Duodenal mucosa (tissue), 2 donors: Measurements from ENCODE around the gene SCARB2.

ENCODE experiments used
- H3K27ac ChIP-seq: one replicate; pipeline ENCODE4 v1.7.0; 2013; ENCODE audit warnings: low read depth, low read length
- H3K27me3 ChIP-seq, 2 donors: one replicate each; pipeline ENCODE4 v1.7.0; 2013; ENCODE audit warnings: low read length in 2 of 2, control low read depth in 1 of 2; ENCODE audit not compliant: insufficient read depth in 2 of 2, control insufficient read depth in 1 of 2
- H3K36me3 ChIP-seq, 2 donors: one replicate each; pipeline ENCODE4 v1.7.0; 2013; ENCODE audit warnings: low read length in 2 of 2, control low read depth in 1 of 2; ENCODE audit not compliant: insufficient read depth in 2 of 2, control insufficient read depth in 1 of 2
- H3K4me1 ChIP-seq, 2 donors: one replicate each; pipeline ENCODE4 v1.7.0; 2013; ENCODE audit warnings: low read length in 2 of 2, control low read depth in 1 of 2; ENCODE audit not compliant: insufficient read depth in 2 of 2, control insufficient read depth in 1 of 2
- H3K4me3 ChIP-seq, 2 donors: one replicate each; pipeline ENCODE4 v1.7.0; 2013; ENCODE audit warnings: low read length in 2 of 2, low read depth in 1 of 2
- H3K9ac ChIP-seq, 2 donors: one replicate each; pipeline ENCODE4 v1.7.0; 2013; ENCODE audit warnings: low read length in 2 of 2, low read depth in 1 of 2
- H3K9me3 ChIP-seq, 2 donors: one replicate each; pipeline ENCODE4 v1.7.0; 2013; ENCODE audit warnings: low read length in 2 of 2, control low read depth in 1 of 2; ENCODE audit not compliant: control insufficient read depth in 1 of 2

Gene SCARB2

GRCh38 chr4:76168688-76169087 is 44.9 kb downstream of the SCARB2 start:
- no peaks in the 10 kb centered on the region for H3K27me3 ChIP-seq
- H3K9me3 ChIP-seq: no peaks in the 10 kb centered on the region
- H3K4me1 ChIP-seq: no peaks in the 10 kb centered on the region
- H3K9ac ChIP-seq: no peak overlapping the region
- peaks cover 29 to 69% of the 10 kb centered on the region in 2 donors for H3K36me3 ChIP-seq
- H3K4me3 ChIP-seq: no peak overlapping the region
- no peak overlapping the region for H3K27ac ChIP-seq

GRCh38 chr4:76166480-76166879 is 47.1 kb downstream of the SCARB2 start:
- Histone ChIP-seq H3K4me3 (no peak overlapping the region), H3K9me3 (no peaks in the 10 kb centered on the region), H3K27me3 (no peaks in the 10 kb centered on the region), H3K27ac (no peak overlapping the region), H3K4me1 (no peaks in the 10 kb centered on the region), H3K9ac (no peak overlapping the region), H3K36me3 (peaks cover 34 to 75% of the 10 kb centered on the region in 2 donors)

- Histone ChIP-seq H3K9me3 (no peaks in the 10 kb centered on the region), H3K27me3 (no peaks in the 10 kb centered on the region), H3K27ac (no peak overlapping the region), H3K9ac (no peak overlapping the region), H3K4me3 (no peak overlapping the region), H3K36me3 (peaks cover 17 to 50% of the 10 kb centered on the region in 2 donors), H3K4me1 (no peaks in the 10 kb centered on the region)
Observed at GRCh38 chr4:76160355-76160754, 53.3 kb downstream of the SCARB2 start.

GRCh38 chr4:76156635-76157034 is 57.0 kb downstream of the SCARB2 start:
- H3K36me3 ChIP-seq: peaks cover 8 to 25% of the 10 kb centered on the region in 2 donors
- H3K4me3 ChIP-seq: no peak overlapping the region
- no peak overlapping the region for H3K9ac ChIP-seq
- no peak overlapping the region for H3K27ac ChIP-seq
- no peaks in the 10 kb centered on the region for H3K27me3 ChIP-seq
- no peaks in the 10 kb centered on the region for H3K4me1 ChIP-seq
- no peaks in the 10 kb centered on the region for H3K9me3 ChIP-seq

- H3K9me3 ChIP-seq: no peaks in the 10 kb centered on the region
- no peak overlapping the region for H3K9ac ChIP-seq
- peaks cover 2 to 19% of the 10 kb centered on the region in 2 donors for H3K36me3 ChIP-seq
- H3K27me3 ChIP-seq: no peaks in the 10 kb centered on the region
- H3K4me1 ChIP-seq: no peaks in the 10 kb centered on the region
- no peak overlapping the region for H3K4me3 ChIP-seq
- no peak overlapping the region for H3K27ac ChIP-seq
Observed at GRCh38 chr4:76155979-76156378, 57.6 kb downstream of the SCARB2 start.

- Histone ChIP-seq H3K27ac (no peak overlapping the region), H3K4me1 (no peaks in the 10 kb centered on the region), H3K4me3 (no peak overlapping the region), H3K9me3 (no peaks in the 10 kb centered on the region), H3K9ac (no peak overlapping the region), H3K27me3 (no peaks in the 10 kb centered on the region), H3K36me3 (peaks cover 0 to 2% of the 10 kb centered on the region in 2 donors)
Observed at GRCh38 chr4:76153356-76153755, 60.3 kb downstream of the SCARB2 start.

- H3K36me3 ChIP-seq: peaks cover 0 to 6% of the 10 kb centered on the region in 2 donors
- no peaks in the 10 kb centered on the region for H3K9me3 ChIP-seq
Observed at GRCh38 chr4:76148142-76148865, 65.3 kb downstream of the SCARB2 start, which contains the start of gene NUP54. TSS of gene NUP54 (minus strand) at chr4:76148397. CDS start at chr4:76148374, 23 bp downstream.

GRCh38 chr4:76147454-76148141 is 66.0 kb downstream of the SCARB2 start:
- Histone ChIP-seq H3K4me1 (peaks cover 10 to 18% of the 10 kb centered on the region in 2 donors), H3K27me3 (no peaks in the 10 kb centered on the region), H3K9me3 (no peaks in the 10 kb centered on the region)

More at GRCh38 chr4:76148142-76148865, 65.3 kb downstream of the SCARB2 start, which contains the start of gene NUP54:
- Histone ChIP-seq H3K27ac (peak within 1 kb of the TSS; percentile 63), H3K9ac (peak within 1 kb of the TSS; percentile 80 to 87), H3K27me3 (no peaks in the 10 kb centered on the region), H3K4me3 (peak within 1 kb of the TSS; percentile 81 to 99), H3K4me1 (peaks cover 10 to 18% of the 10 kb centered on the region in 2 donors)

GRCh38 chr4:76144546-76144945 is 69.1 kb downstream of the SCARB2 start:
- no peak overlapping the region for H3K27ac ChIP-seq
- no peak overlapping the region for H3K4me3 ChIP-seq
- H3K9me3 ChIP-seq: no peaks in the 10 kb centered on the region
- H3K27me3 ChIP-seq: no peaks in the 10 kb centered on the region
- peaks cover 16 to 22% of the 10 kb centered on the region in 2 donors for H3K36me3 ChIP-seq
- peaks cover 10 to 18% of the 10 kb centered on the region in 2 donors for H3K4me1 ChIP-seq
- no peak overlapping the region for H3K9ac ChIP-seq

More at GRCh38 chr4:76147454-76148141, 66.0 kb downstream of the SCARB2 start:
- Histone ChIP-seq H3K36me3 (peaks cover 0 to 6% of the 10 kb centered on the region in 2 donors), H3K27ac (peak overlapping the region; percentile 63), H3K9ac (peak overlapping the region; percentile 80 to 87), H3K4me3 (peak overlapping the region; percentile 81 to 99)

GRCh38 chr4:76141241-76141640 is 72.4 kb downstream of the SCARB2 start:
- Histone ChIP-seq H3K27ac (no peak overlapping the region), H3K36me3 (peaks cover 16 to 34% of the 10 kb centered on the region in 2 donors), H3K9me3 (no peaks in the 10 kb centered on the region), H3K4me1 (peaks cover 3 to 6% of the 10 kb centered on the region in 2 donors), H3K4me3 (no peak overlapping the region), H3K27me3 (no peaks in the 10 kb centered on the region), H3K9ac (no peak overlapping the region)
